Measurements from ENCODE around the gene CD82. TPM values are rescaled to one million over a fixed set of nuclear protein-coding genes. Genes with fewer than 3 reads are reported as not detected.

CD82 gene
- polyA plus RNA-seq, 1 donor from 2014 or later = 0.84 TPM

- Histone ChIP-seq H3K27ac (ENCODE audit: low read length) (no peak overlapping the region), H3K79me2 (replicated peaks; ENCODE audit: insufficient read depth, low read length) (no peaks in the 10 kb centered on the region), H3F3A (ENCODE audit: insufficient read depth, low read length, poor library complexity, severe bottlenecking) (no peaks in the 10 kb centered on the region), H3K9me2 (ENCODE audit: insufficient read depth, low read length) (no peaks in the 10 kb centered on the region), H3K9me3 (ENCODE audit: low read length) (no peaks in the 10 kb centered on the region), H3K36me3 (ENCODE audit: insufficient read depth, low read length) (no peaks in the 10 kb centered on the region), H3K4me3 (ENCODE audit: low read length) (no peak overlapping the region), H2AFZ (ENCODE audit: low read depth, low read length) (no peak overlapping the region), H3K9ac (ENCODE audit: low read length) (no peak overlapping the region), H3K27me3 (ENCODE audit: insufficient read depth, low read depth, low read length) (no peaks in the 10 kb centered on the region), H3K4me2 (ENCODE audit: low read length) (no peak overlapping the region), H4K20me1 (ENCODE audit: insufficient read depth) (no peaks in the 10 kb centered on the region)
- no peak for TF ChIP-seq POLR2AphosphoS5 (IDR thresholded peaks at IDR 0.05)
- no peak for TF ChIP-seq MXI1 (conservative IDR thresholded peaks at IDR 0.05; ENCODE audit: poor library complexity, severe bottlenecking)
- TF ChIP-seq SMC3 (conservative IDR thresholded peaks at IDR 0.05; ENCODE audit: poor library complexity) = no peak
- no peak for TF ChIP-seq REST (IDR thresholded peaks at IDR 0.05; ENCODE audit: borderline replicate concordance)
- no peak for TF ChIP-seq TAF1 (IDR thresholded peaks at IDR 0.05; ENCODE audit: low read depth)
- TF ChIP-seq EZH2 (IDR thresholded peaks at IDR 0.05; ENCODE audit: borderline replicate concordance, insufficient read depth, low read length, poor library complexity, severe bottlenecking) = no peak
- TF ChIP-seq EP300 (conservative IDR thresholded peaks at IDR 0.05; ENCODE audit: poor library complexity, severe bottlenecking) = no peak
- no peak for TF ChIP-seq RAD21 (conservative IDR thresholded peaks at IDR 0.05)
- no peak for TF ChIP-seq CTCF (IDR thresholded peaks at IDR 0.05; ENCODE audit: poor library complexity, severe bottlenecking)
Measured at GRCh38 chr11:44661311-44661717, 95.9 kb downstream of the CD82 start.

Small RNA genes lying within 50 kb of the gene (small RNA-seq; reads per million reads assigned to genes)
- gene AC104010.1 = 0 reads per million in 3 experiments

Other genes with a start within 250 kb of the CD82 start
- 8.4 and 9.4 TPM in 2 replicates for gene TSPAN18, start 161.3 kb downstream of the CD82 start, polyA plus RNA-seq

All from neural cell (in vitro differentiated cells).